Stimulated activated CD8-positive, alpha-beta memory T cell treated with anti-CD3 and anti-CD28 coated beads, Interleukin-4, amount 100 ng/mL, for 24 hours (primary cell): ENCODE measurements around the gene ITK.

Source experiments
- DNase-seq: peaks from one replicate; pipeline ENCODE4 v3.0.0-alpha.2; 2020; ENCODE audit warnings: low read depth

ITK gene

GRCh38 chr5:157283434-157283833, 102.8 kb downstream of the ITK start:
- no peak for DNase-seq

DNA sequence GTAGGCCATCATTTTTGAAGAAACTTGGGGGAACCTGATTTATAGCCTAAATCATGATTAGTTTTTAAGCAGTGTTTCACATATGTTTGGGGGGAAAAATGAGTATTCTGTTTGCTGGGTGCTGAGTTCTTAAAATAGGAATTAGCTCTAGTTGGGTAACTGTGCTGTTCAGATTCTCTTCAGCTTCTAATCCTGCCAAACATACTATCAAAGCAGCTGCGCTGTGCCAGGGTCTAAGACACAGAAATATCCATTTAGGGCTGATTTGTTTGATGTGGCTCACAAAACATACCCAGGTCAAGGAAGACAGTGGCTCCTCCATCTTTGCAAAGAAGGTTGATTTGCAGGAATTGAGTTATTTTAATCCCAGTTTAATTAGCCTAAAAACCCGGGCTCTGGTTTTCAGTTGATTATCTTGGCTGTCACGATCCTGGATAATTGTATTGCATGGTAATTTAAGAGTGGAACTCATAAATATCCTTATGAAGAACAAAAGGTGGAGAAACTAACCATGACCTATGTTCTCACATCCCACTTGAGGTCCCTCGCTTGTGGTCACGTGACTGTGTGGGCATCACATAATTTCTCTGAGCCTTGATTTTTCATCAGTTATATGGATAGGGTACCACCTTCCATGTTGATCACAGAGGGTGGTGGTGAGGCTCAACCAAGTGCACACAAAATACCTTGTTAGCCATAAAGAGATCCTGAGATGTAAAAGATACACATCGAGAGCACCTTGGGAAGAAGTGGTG, 104.0 kb downstream of the ITK start:
- no peak for DNase-seq

DNA sequence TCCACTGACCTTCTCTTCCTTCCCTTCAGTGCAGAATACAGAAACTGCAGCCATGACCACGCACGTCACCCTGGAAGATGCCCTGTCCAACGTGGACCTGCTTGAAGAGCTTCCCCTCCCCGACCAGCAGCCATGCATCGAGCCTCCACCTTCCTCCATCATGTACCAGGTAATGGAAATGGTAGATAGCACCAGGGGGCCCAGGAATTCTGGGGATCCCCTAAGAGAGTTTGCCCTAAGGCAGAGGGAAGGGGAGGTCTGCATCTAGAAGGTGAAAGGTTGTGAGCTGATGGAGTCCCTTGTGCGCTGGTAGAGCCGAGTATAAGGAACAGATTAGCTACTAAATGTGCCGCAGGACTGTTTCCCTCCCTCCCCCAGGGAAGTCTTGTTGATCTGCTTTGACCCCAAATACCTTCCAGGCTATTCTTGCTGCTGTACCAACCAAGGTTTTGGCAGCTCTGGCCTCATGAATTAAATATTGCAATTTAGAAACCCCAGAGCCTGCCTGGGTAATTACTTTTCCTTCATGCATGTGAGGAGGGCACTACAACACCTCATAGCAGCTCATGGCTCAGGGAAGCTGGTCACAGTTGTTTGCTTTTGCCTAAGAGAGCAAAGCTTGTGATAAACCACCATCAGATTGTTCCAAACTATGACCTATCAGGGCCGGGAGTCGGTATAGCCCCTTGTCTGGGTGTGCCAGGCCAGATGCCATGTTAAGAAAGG, 104.8 kb downstream of the ITK start:
- no peak for DNase-seq

DNA sequence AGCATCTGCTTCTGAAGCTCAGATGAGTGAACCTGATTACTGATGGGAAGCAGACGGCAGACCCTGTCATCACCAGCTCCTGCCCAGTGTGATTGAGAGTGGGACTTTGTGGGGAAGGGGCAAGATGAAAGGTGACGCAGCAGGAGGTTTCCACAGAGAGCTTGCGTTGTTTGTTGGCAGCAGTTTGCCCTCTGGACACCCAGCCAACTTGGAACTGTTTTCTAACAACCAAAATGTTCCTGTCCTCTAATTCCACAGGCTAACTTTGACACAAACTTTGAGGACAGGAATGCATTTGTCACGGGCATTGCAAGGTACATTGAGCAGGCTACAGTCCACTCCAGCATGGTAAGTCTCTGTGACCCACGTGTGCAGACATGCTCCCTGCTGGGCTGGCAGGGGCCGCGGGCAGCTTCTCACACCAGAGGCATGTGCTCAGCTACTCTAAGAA, 106.1 kb downstream of the ITK start:
- no peak for DNase-seq

- no peak for DNase-seq
Measured at GRCh38 chr5:157288405-157289163, 107.9 kb downstream of the ITK start.

- no peak for DNase-seq
Measured at GRCh38 chr5:157289164-157289819, 108.7 kb downstream of the ITK start.

GRCh38 chr5:157290156-157290980, 109.7 kb downstream of the ITK start:
- no peak for DNase-seq

DNA sequence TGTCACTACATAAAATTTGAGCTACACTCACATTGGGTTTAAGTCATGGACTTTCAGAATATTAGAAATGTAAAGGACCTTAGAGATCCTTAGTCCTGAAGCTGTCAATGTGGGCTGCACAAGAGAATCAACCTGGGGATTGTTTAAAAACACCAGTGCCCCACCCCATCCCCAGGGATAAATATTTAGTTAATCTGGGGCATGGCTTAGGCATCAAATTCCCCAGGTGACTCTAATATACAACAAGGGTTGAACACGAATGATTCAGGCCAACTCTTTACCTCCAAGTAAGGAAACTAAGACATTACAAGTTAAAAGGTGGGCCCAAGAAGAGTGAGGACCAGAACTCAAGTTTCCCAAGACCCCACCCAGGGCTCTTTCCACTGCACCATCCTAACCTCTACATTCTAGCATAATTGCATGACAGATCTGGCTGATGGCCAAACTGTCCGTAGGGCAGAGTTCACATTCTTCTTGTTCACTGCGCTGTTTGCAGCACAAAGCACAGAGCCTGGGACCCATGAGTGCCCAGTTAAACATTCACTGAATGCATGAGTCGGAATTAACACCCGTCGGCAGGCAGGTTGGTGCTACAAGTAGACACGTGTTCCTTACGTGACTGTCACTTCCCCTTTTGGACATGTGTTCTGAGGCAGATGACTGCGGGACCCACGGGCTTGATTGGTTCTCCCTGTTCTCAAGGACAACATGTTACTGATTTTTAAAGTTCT, 110.5 kb downstream of the ITK start:
- no peak for DNase-seq

DNA sequence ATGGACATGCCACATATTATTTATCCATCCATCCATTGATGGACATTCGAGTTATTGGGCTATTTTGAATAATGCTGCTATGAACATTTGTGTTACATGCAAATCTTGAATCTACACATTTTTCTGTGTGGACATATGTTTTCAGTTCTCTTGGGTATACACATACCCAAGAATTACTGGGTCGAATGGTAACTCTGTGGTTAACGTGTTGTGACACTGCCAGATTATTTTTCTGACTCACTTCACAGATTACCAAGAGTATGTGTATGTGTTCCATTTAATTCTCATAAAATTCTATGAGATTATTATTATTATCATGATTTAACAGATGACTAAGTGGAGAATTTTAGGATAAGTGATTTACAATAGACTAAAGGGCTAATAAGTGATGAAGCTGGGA, 112.0 kb downstream of the ITK start:
- DNase-seq, result no peak

- no peak for DNase-seq
Measured at GRCh38 chr5:157294407-157295091, 113.9 kb downstream of the ITK start.

- no peak for DNase-seq
Measured at GRCh38 chr5:157295247-157295646, 114.6 kb downstream of the ITK start.

DNA sequence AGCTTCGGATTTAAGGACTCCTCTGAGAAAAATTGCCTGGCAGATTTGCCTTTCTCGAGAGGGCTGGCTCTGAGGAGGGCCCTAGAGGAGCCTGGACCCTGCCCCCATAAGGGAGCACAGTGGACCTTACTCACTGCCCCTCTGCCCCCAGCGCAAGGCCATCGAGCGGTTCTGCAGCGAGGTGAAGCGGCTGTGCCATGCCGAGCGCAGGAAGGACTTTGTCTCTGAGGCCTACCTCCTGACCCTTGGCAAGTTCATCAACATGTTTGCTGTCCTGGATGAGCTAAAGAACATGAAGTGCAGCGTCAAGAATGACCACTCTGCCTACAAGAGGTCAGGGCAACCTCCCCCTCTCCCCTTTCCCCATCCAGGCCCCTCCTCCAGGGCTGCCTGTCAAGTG, 119.9 kb downstream of the ITK start:
- DNase-seq, result no peak

- no peak for DNase-seq
Measured at GRCh38 chr5:157301066-157301465, 120.4 kb downstream of the ITK start.

- DNase-seq, result no peak
Measured at GRCh38 chr5:157303023-157303422, 122.4 kb downstream of the ITK start.

- no peak for DNase-seq
Measured at GRCh38 chr5:157303667-157304327, 123.2 kb downstream of the ITK start.
